Measurements from ENCODE around the gene HOXB4. TPM values are rescaled to one million over a fixed set of nuclear protein-coding genes. Genes with fewer than 3 reads are reported as not detected.

The HOXB4 gene
- total and polyA plus RNA-seq, 10 of the 15 experiments (the other 5 are each of a cell fraction or from before 2014, with no cell fraction given) = 0.35 to 5.8 (median 3.0) TPM

DNA sequence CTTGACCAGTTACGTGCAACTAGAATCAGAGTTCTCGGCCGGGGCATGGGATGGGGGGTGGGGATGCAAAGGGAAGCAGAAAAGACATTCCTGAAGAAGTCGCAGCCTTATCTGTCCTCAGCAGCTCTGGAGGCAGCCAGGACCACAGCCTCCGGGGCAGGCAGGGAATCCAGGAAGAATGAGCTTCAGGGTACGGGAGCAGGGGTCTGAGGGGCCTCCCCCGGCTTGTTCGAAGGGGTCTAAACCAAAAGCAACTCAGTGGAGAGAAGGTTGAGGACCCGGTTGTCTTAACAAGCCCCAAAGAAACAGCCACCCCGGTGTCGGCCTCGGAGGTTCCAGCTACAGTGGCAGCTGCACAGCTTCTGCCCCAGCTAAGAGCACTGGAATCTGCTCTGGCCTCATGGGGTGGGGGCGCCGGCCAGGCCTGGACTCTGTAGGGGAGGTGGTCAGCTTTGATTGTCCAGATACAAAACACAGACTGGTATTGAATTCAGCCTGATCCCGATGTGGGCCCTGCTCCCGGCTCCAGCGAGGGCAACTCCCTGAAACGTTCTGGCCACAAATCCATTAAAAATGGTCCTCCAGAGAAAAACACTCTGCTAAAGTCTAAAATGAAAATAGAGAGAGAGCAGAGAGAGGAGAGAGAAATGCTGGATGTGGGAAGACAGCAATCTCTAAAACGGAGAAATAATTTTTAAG, 7.7 kb downstream of the HOXB4 start:
- Histone ChIP-seq H3K36me3 (ENCODE audit: control insufficient read depth in 2 of 2, insufficient read depth in 2 of 2, low read length in 1 of 2) (no peaks in the 10 kb centered on the region; a peak in 1 of 4 replicates), H3K27me3 (replicated peaks in 1 of 2; ENCODE audit: control insufficient read depth in 2 of 2, insufficient read depth in 2 of 2, low read length in 1 of 2) (no peaks in the 10 kb centered on the region), H3K4me1 (ENCODE audit: control insufficient read depth, insufficient read depth, low read length) (no peaks in the 10 kb centered on the region), H3K9ac (ENCODE audit: control insufficient read depth, insufficient read depth, low read length) (no peak overlapping the region), H2AFZ (ENCODE audit: control insufficient read depth, low read depth, low read length) (no peak overlapping the region), H3K9me3 (replicated peaks; ENCODE audit: control insufficient read depth, insufficient read depth, low read length) (no peaks in the 10 kb centered on the region), H3K4me3 (no peak overlapping the region), H3K4me2 (ENCODE audit: control insufficient read depth, insufficient read depth) (no peak overlapping the region), H4K20me1 (ENCODE audit: control insufficient read depth, insufficient read depth) (no peaks in the 10 kb centered on the region), H3K27ac (ENCODE audit: control insufficient read depth, insufficient read depth) (no peak overlapping the region), H3K79me2 (ENCODE audit: control insufficient read depth, insufficient read depth, low read length) (no peaks in the 10 kb centered on the region)
- FAIRE-seq (no peak), DNase-seq (ENCODE audit: low read depth, low spot score) (no peak), ATAC-seq (no peak)
- intact Hi-C loops (cut with micrococcal nuclease; ENCODE audit: unreplicated experiment) (no loop called here), in situ Hi-C loops (cut with MboI) (no loop called here)
- no TSS peak for BruUV-seq (replicated peaks)
- ChIA-PET RAD21 (ENCODE audit: unreplicated experiment) (no interaction called here), POLR2A (no interaction called here), SMC1A (ENCODE audit: uncharacterized antibody, unreplicated experiment) (interaction anchor here (0.6 to 2.0 kb wide), 2 partner anchors 78 to 167 kb away, joined by 5 to 7 read pairs; no protein-coding TSS in a partner anchor), CTCF (interaction anchor here (0.6 to 1.5 kb wide), 3 partner anchors 48 to 353 kb away, joined by 3 read pairs; no protein-coding TSS in a partner anchor)
- 57% methylated on average over 19 of the region's 19 CpGs for WGBS (ENCODE audit: insufficient coverage, insufficient replicate concordance, low lambda C conversion rate, missing lambda C conversion rate)
- TF ChIP-seq NFYB (IDR thresholded peaks at IDR 0.05; ENCODE audit: insufficient read depth, low read depth, low read length) (no peak), SUZ12 (IDR thresholded peaks at IDR 0.05; ENCODE audit: unreplicated experiment) (no peak), ATF7 (IDR thresholded peaks at IDR 0.05; ENCODE audit: low read depth) (no peak), YBX1 (IDR thresholded peaks at IDR 0.05) (no peak), ZNF217 (IDR thresholded peaks at IDR 0.05) (no peak), NR2C1 (IDR thresholded peaks at IDR 0.05) (no peak), SPI1 (IDR thresholded peaks at IDR 0.05; ENCODE audit: borderline replicate concordance, insufficient read depth, low read depth, low read length) (no peak), MXI1 (IDR thresholded peaks at IDR 0.05; ENCODE audit: low read depth, low read length) (no peak), JUND (IDR thresholded peaks at IDR 0.05; ENCODE audit: low read depth, low read length) (no peak), EP300 (IDR thresholded peaks at IDR 0.05; ENCODE audit: borderline replicate concordance in 1 of 2, control insufficient read depth in 1 of 2, low read depth in 2 of 2, low read length in 2 of 2) (no peak), RUNX3 (IDR thresholded peaks at IDR 0.05; ENCODE audit: low read length) (no peak)
- TF ChIP-seq, protein P1, sequence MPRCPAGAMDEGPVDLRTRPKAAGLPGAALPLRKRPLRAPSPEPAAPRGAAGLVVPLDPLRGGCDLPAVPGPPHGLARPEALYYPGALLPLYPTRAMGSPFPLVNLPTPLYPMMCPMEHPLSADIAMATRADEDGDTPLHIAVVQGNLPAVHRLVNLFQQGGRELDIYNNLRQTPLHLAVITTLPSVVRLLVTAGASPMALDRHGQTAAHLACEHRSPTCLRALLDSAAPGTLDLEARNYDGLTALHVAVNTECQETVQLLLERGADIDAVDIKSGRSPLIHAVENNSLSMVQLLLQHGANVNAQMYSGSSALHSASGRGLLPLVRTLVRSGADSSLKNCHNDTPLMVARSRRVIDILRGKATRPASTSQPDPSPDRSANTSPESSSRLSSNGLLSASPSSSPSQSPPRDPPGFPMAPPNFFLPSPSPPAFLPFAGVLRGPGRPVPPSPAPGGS (IDR thresholded peaks at IDR 0.05; ENCODE audit: borderline replicate concordance, insufficient read depth, low read depth, low read length, poor library complexity, severe bottlenecking) = no peak
- TF ChIP-seq, protein P2, sequence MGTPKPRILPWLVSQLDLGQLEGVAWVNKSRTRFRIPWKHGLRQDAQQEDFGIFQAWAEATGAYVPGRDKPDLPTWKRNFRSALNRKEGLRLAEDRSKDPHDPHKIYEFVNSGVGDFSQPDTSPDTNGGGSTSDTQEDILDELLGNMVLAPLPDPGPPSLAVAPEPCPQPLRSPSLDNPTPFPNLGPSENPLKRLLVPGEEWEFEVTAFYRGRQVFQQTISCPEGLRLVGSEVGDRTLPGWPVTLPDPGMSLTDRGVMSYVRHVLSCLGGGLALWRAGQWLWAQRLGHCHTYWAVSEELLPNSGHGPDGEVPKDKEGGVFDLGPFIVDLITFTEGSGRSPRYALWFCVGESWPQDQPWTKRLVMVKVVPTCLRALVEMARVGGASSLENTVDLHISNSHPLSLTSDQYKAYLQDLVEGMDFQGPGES (IDR thresholded peaks at IDR 0.05) = no peak
- TF ChIP-seq, protein P3, sequence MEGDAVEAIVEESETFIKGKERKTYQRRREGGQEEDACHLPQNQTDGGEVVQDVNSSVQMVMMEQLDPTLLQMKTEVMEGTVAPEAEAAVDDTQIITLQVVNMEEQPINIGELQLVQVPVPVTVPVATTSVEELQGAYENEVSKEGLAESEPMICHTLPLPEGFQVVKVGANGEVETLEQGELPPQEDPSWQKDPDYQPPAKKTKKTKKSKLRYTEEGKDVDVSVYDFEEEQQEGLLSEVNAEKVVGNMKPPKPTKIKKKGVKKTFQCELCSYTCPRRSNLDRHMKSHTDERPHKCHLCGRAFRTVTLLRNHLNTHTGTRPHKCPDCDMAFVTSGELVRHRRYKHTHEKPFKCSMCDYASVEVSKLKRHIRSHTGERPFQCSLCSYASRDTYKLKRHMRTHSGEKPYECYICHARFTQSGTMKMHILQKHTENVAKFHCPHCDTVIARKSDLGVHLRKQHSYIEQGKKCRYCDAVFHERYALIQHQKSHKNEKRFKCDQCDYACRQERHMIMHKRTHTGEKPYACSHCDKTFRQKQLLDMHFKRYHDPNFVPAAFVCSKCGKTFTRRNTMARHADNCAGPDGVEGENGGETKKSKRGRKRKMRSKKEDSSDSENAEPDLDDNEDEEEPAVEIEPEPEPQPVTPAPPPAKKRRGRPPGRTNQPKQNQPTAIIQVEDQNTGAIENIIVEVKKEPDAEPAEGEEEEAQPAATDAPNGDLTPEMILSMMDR (IDR thresholded peaks at IDR 0.05 in 2 of 3, conservative IDR thresholded peaks at IDR 0.05 in 1 of 3; ENCODE audit: control insufficient read depth in 2 of 3, extremely low read depth in 1 of 3, insufficient read depth in 1 of 3, low read depth in 3 of 3, low read length in 3 of 3) = no peak
- TF ChIP-seq, protein P4, sequence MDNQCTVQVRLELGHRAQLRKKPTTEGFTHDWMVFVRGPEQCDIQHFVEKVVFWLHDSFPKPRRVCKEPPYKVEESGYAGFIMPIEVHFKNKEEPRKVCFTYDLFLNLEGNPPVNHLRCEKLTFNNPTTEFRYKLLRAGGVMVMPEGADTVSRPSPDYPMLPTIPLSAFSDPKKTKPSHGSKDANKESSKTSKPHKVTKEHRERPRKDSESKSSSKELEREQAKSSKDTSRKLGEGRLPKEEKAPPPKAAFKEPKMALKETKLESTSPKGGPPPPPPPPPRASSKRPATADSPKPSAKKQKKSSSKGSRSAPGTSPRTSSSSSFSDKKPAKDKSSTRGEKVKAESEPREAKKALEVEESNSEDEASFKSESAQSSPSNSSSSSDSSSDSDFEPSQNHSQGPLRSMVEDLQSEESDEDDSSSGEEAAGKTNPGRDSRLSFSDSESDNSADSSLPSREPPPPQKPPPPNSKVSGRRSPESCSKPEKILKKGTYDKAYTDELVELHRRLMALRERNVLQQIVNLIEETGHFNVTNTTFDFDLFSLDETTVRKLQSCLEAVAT (IDR thresholded peaks at IDR 0.05) = no peak

Measured in GM12878 (cell line).